ENCODE data around the gene KIF5B. TPM values are rescaled to one million over a fixed set of nuclear protein-coding genes. Genes with fewer than 3 reads are reported as not detected.

The KIF5B gene
- total RNA-seq, 1 experiment from 2014 or later: 108 TPM

DNA sequence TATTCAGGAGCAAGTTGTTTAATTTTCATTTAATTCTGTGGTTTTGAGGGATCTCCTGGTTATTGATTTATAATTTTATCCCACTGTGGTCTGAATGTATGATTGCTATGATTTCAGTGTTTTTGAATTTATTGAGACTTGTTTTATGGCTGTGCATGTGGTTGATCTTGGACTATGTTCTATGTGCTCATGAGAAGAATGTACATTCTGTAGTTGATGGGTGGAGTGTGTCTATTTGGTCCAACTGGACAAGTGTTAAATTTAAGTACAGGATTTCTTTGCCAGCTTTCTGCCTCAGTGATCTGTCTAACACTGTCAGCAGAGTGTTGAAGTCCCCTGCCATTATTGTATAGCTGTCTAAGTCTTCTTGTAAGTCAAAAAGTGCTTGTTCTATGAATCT lies 34.8 kb upstream of the KIF5B start:
- CTCF ChIA-PET: no interaction called here
- H3K27ac Mint-ChIP-seq (ENCODE audit: unreplicated experiment): no peak overlapping the region
- H3K4me3 Mint-ChIP-seq (ENCODE audit: low read depth, unreplicated experiment): no peak overlapping the region
- no peak for DNase-seq
- BruUV-seq (replicated peaks): no TSS peak
- intact Hi-C loops (cut with micrococcal nuclease; ENCODE audit: unreplicated experiment): no loop called here
- H3K4me1 Mint-ChIP-seq (ENCODE audit: low read depth, unreplicated experiment): peaks cover 7% of the 10 kb centered on the region
- TF ChIP-seq, protein P1, sequence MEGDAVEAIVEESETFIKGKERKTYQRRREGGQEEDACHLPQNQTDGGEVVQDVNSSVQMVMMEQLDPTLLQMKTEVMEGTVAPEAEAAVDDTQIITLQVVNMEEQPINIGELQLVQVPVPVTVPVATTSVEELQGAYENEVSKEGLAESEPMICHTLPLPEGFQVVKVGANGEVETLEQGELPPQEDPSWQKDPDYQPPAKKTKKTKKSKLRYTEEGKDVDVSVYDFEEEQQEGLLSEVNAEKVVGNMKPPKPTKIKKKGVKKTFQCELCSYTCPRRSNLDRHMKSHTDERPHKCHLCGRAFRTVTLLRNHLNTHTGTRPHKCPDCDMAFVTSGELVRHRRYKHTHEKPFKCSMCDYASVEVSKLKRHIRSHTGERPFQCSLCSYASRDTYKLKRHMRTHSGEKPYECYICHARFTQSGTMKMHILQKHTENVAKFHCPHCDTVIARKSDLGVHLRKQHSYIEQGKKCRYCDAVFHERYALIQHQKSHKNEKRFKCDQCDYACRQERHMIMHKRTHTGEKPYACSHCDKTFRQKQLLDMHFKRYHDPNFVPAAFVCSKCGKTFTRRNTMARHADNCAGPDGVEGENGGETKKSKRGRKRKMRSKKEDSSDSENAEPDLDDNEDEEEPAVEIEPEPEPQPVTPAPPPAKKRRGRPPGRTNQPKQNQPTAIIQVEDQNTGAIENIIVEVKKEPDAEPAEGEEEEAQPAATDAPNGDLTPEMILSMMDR (IDR thresholded peaks at IDR 0.05; ENCODE audit: unreplicated experiment): no peak
- no peaks in the 10 kb centered on the region for H3K36me3 Mint-ChIP-seq (ENCODE audit: insufficient read depth, unreplicated experiment)
- H3K9me3 Mint-ChIP-seq (ENCODE audit: low read depth, unreplicated experiment): no peaks in the 10 kb centered on the region
- peaks cover 13% of the 10 kb centered on the region for H3K27me3 Mint-ChIP-seq (ENCODE audit: unreplicated experiment)

DNA sequence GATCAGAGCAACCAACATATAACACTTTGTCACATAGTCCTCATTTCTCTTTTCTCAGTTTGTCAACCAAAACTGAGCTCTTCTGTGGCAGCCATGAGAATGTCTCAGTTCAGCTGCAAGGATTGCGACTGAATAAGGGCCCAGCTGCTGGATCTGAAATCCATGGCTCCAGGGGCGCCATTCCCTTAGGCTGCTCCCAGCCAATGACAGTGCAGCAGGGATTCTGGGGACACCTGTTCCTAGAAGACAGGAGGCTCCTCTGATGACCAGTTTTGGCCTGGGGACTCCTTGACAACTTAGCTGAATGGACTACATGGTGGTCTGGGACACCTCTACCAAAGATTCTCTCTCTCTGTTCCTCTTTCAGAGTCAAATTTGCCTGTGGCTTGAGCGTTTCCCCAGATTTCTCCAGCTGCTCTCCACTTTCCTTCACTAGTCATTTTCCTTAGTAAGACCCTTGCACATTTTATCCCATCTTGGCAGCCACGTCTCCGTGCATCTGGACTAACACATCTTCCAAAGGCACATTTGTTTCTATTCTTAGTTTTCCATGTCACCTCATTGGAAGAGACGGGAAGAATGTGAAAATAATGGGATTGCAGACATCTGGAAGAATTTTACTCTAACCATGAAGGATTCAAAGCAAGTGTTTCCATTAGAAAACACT lies 28.1 kb upstream of the KIF5B start:
- no peaks in the 10 kb centered on the region for H3K4me1 Mint-ChIP-seq (ENCODE audit: low read depth, unreplicated experiment)
- no TSS peak for BruUV-seq (replicated peaks)
- no peaks in the 10 kb centered on the region for H3K9me3 Mint-ChIP-seq (ENCODE audit: low read depth, unreplicated experiment)
- TF ChIP-seq, protein P1 (IDR thresholded peaks at IDR 0.05; ENCODE audit: unreplicated experiment): no peak
- no peak for DNase-seq
- CTCF ChIA-PET: no interaction called here
- no peak overlapping the region for H3K4me3 Mint-ChIP-seq (ENCODE audit: low read depth, unreplicated experiment)
- H3K36me3 Mint-ChIP-seq (ENCODE audit: insufficient read depth, unreplicated experiment): no peaks in the 10 kb centered on the region
- no peak overlapping the region for H3K27ac Mint-ChIP-seq (ENCODE audit: unreplicated experiment)
- no peaks in the 10 kb centered on the region for H3K27me3 Mint-ChIP-seq (ENCODE audit: unreplicated experiment)
- intact Hi-C loops (cut with micrococcal nuclease; ENCODE audit: unreplicated experiment): no loop called here

DNA sequence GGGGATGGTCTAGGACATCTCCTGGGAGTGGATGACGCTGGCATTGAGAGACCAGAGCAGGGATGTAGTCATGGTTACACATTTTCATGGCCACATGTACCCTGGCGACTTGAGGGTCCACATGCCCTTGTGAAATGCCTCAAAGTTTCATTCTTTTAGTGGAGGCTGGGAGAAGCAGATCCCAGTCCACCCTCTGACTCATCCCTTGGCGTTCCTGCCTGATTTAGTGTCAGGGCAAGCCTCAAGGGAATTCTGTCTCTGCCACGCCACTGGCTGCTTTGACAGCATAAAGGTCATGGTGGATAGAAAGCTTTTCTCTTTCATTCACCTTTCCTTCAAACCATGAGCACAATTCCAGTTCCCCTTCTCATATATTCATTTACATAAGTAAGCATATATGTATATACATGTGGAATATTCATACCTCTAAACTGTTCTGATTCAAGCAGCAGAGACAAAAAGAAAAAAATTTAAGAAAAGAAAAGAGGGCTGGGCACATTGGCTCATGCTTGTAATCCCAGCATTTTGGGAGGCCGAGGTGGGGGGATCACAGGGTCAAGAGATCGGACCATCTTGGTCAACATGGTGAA lies 21.8 kb upstream of the KIF5B start:
- CTCF ChIA-PET: no interaction called here
- intact Hi-C loops (cut with micrococcal nuclease; ENCODE audit: unreplicated experiment): no loop called here
- no peaks in the 10 kb centered on the region for H3K27me3 Mint-ChIP-seq (ENCODE audit: unreplicated experiment)
- no peak overlapping the region for H3K27ac Mint-ChIP-seq (ENCODE audit: unreplicated experiment)
- H3K4me1 Mint-ChIP-seq (ENCODE audit: low read depth, unreplicated experiment): peaks cover under 1% of the 10 kb centered on the region
- H3K36me3 Mint-ChIP-seq (ENCODE audit: insufficient read depth, unreplicated experiment): no peaks in the 10 kb centered on the region
- no peak overlapping the region for H3K4me3 Mint-ChIP-seq (ENCODE audit: low read depth, unreplicated experiment)
- no TSS peak for BruUV-seq (replicated peaks)
- TF ChIP-seq, protein P1 (IDR thresholded peaks at IDR 0.05; ENCODE audit: unreplicated experiment): no peak
- DNase-seq: no peak
- H3K9me3 Mint-ChIP-seq (ENCODE audit: low read depth, unreplicated experiment): no peaks in the 10 kb centered on the region

DNA sequence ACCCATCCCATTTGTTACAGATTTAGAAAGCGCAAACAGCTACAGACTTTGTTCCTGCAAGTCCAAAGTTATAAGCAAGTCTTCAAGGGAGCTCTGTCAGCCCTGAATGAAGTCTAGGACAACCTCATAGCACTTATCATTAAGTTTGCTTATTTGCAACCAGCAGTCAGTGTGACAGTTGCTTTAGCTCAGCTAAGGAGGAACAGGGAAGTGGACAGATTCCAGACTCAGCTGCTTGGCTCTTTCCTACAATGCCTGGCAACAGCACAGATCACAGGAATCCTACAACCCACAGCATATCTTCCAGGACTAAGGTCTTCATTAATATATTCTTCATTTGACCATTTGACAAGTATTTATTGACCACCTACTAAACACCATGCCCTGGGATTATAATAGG lies 17.4 kb upstream of the KIF5B start:
- H3K4me1 Mint-ChIP-seq (ENCODE audit: low read depth, unreplicated experiment): peaks cover 5% of the 10 kb centered on the region
- DNase-seq: no peak
- H3K4me3 Mint-ChIP-seq (ENCODE audit: low read depth, unreplicated experiment): no peak overlapping the region
- H3K9me3 Mint-ChIP-seq (ENCODE audit: low read depth, unreplicated experiment): no peaks in the 10 kb centered on the region
- TF ChIP-seq, protein P1 (IDR thresholded peaks at IDR 0.05; ENCODE audit: unreplicated experiment): no peak
- H3K36me3 Mint-ChIP-seq (ENCODE audit: insufficient read depth, unreplicated experiment): no peaks in the 10 kb centered on the region
- CTCF ChIA-PET: no interaction called here
- intact Hi-C loops (cut with micrococcal nuclease; ENCODE audit: unreplicated experiment): no loop called here
- no peaks in the 10 kb centered on the region for H3K27me3 Mint-ChIP-seq (ENCODE audit: unreplicated experiment)
- no TSS peak for BruUV-seq (replicated peaks)
- no peak overlapping the region for H3K27ac Mint-ChIP-seq (ENCODE audit: unreplicated experiment)
